ENCODE measurements around the gene SGK1.
A peak's percentile ranks its signal among the peaks of the same experiment; 100 is the strongest.

SGK1 gene

GRCh38 chr6:134296762-134297161 is 21.1 kb downstream of the SGK1 start:
- DNase-seq (ENCODE audit: low read depth): no peak
- no peak overlapping the region for H3K4me3 ChIP-seq (ENCODE audit: low read depth, low read length)
- in situ Hi-C loops (cut with HindIII; ENCODE audit: low sequenced_read_pairs): no loop called here
- TF ChIP-seq, protein P1, sequence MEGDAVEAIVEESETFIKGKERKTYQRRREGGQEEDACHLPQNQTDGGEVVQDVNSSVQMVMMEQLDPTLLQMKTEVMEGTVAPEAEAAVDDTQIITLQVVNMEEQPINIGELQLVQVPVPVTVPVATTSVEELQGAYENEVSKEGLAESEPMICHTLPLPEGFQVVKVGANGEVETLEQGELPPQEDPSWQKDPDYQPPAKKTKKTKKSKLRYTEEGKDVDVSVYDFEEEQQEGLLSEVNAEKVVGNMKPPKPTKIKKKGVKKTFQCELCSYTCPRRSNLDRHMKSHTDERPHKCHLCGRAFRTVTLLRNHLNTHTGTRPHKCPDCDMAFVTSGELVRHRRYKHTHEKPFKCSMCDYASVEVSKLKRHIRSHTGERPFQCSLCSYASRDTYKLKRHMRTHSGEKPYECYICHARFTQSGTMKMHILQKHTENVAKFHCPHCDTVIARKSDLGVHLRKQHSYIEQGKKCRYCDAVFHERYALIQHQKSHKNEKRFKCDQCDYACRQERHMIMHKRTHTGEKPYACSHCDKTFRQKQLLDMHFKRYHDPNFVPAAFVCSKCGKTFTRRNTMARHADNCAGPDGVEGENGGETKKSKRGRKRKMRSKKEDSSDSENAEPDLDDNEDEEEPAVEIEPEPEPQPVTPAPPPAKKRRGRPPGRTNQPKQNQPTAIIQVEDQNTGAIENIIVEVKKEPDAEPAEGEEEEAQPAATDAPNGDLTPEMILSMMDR (IDR thresholded peaks at IDR 0.05; ENCODE audit: low read depth, low read length, missing control alignments): no peak

- TF ChIP-seq, protein P1 (IDR thresholded peaks at IDR 0.05; ENCODE audit: low read depth, low read length, missing control alignments): no peak
- DNase-seq (ENCODE audit: low read depth): peak; percentile 87
- H3K4me3 ChIP-seq (ENCODE audit: low read depth, low read length): no peak overlapping the region
- in situ Hi-C loops (cut with HindIII; ENCODE audit: low sequenced_read_pairs): no loop called here
Observed at GRCh38 chr6:134295953-134296553, 21.9 kb downstream of the SGK1 start.

- TF ChIP-seq, protein P1 (IDR thresholded peaks at IDR 0.05; ENCODE audit: low read depth, low read length, missing control alignments): no peak
- in situ Hi-C loops (cut with HindIII; ENCODE audit: low sequenced_read_pairs): no loop called here
- no peak for DNase-seq (ENCODE audit: low read depth)
- no peak overlapping the region for H3K4me3 ChIP-seq (ENCODE audit: low read depth, low read length)
Observed at GRCh38 chr6:134293659-134294161, 24.2 kb downstream of the SGK1 start.

- in situ Hi-C loops (cut with HindIII; ENCODE audit: low sequenced_read_pairs): no loop called here
Observed at GRCh38 chr6:134291156-134291555, 26.8 kb downstream of the SGK1 start.

DNA sequence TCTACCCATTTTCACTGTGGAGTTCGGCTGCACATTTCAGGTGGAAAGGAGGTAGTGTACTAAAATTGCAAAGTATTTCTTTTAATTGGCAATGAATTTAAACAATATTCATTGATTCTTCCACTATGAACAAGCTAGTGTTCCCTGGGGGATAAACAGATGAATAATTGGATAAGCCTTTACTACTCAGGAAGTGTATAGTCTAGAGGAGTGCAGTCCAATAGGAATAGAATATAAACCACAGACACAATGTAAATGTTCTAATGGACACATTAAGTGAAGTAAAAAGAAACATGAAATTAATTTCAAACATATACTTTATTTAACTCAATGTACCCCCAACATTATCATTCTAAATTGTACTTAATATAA is 28.7 kb downstream of the SGK1 start:
- in situ Hi-C loops (cut with HindIII; ENCODE audit: low sequenced_read_pairs): no loop called here
- DNase-seq (ENCODE audit: low read depth): no peak
- no peak overlapping the region for H3K4me3 ChIP-seq (ENCODE audit: low read depth, low read length)
- TF ChIP-seq, protein P1 (IDR thresholded peaks at IDR 0.05; ENCODE audit: low read depth, low read length, missing control alignments): no peak

More at GRCh38 chr6:134291156-134291555, 26.8 kb downstream of the SGK1 start:
- no peak overlapping the region for H3K4me3 ChIP-seq (ENCODE audit: low read depth, low read length)
- TF ChIP-seq, protein P1 (IDR thresholded peaks at IDR 0.05; ENCODE audit: low read depth, low read length, missing control alignments): no peak
- DNase-seq (ENCODE audit: low read depth): no peak

GRCh38 chr6:134288538-134289203 is 29.2 kb downstream of the SGK1 start:
- in situ Hi-C loops (cut with HindIII; ENCODE audit: low sequenced_read_pairs): no loop called here
- DNase-seq (ENCODE audit: low read depth): peak; percentile 82
- no peak overlapping the region for H3K4me3 ChIP-seq (ENCODE audit: low read depth, low read length)
- TF ChIP-seq, protein P1 (IDR thresholded peaks at IDR 0.05; ENCODE audit: low read depth, low read length, missing control alignments): no peak
